Stimulated activated CD8-positive, alpha-beta memory T cell treated with anti-CD3 and anti-CD28 coated beads, Interleukin-7, amount 100 ng/mL, for 1 hour (primary cell): ENCODE data around the gene LDB2.

Experiments used
- DNase-seq, 2 donors: peaks; one replicate each; pipeline ENCODE4 v3.0.0-alpha.2; 2020; ENCODE audit warnings: low read depth in 2 of 2

Gene LDB2

GRCh38 chr4:16489226-16489625 lies 409.2 kb downstream of the LDB2 start:
- no peak for DNase-seq

GRCh38 chr4:16488084-16488483 lies 410.4 kb downstream of the LDB2 start:
- no peak for DNase-seq

GRCh38 chr4:16484711-16485110 lies 413.7 kb downstream of the LDB2 start:
- no peak for DNase-seq

- no peak for DNase-seq
These were observed 414.9 kb downstream of the LDB2 start for GRCh38 chr4:16483540-16483939.

GRCh38 chr4:16480011-16480410 lies 418.4 kb downstream of the LDB2 start:
- DNase-seq = no peak

- no peak for DNase-seq
These were observed 425.9 kb downstream of the LDB2 start for GRCh38 chr4:16472537-16472936.

GRCh38 chr4:16467061-16467460 lies 431.4 kb downstream of the LDB2 start:
- DNase-seq = no peak

GRCh38 chr4:16466581-16466980 lies 431.9 kb downstream of the LDB2 start:
- DNase-seq = no peak

GRCh38 chr4:16464651-16465050 lies 433.8 kb downstream of the LDB2 start:
- DNase-seq = no peak

- DNase-seq = no peak
These were observed 435.8 kb downstream of the LDB2 start for GRCh38 chr4:16462656-16463055.

- no peak for DNase-seq
These were observed 437.1 kb downstream of the LDB2 start for GRCh38 chr4:16461362-16461761.

- no peak for DNase-seq
These were observed 440.5 kb downstream of the LDB2 start for GRCh38 chr4:16457944-16458343.
